GM12875 (cell line): ENCODE data around the gene KIFC3.
"Not testable (repeated sequence)": the region's sequence is repeated elsewhere in the genome, so short reads cannot be mapped to it uniquely, and the experiment has no call there.

ENCODE experiments used
- H3K4me3 ChIP-seq: one replicate; pipeline ENCODE4 v1.5.1; 2011; ENCODE audit warnings: low read depth, low read length, control low read depth
- CTCF ChIP-seq: IDR thresholded peaks from 2 replicates; pipeline ENCODE4 v1.5.1; 2011; ENCODE audit warnings: low read depth, mild to moderate bottlenecking, control low read depth, inconsistent platforms, low read length, moderate library complexity, borderline replicate concordance; ENCODE audit not compliant: insufficient read depth

Gene KIFC3

GRCh38 chr16:57815987-57816745 lies 13.9 kb upstream of the KIFC3 start:
- no peak for TF ChIP-seq CTCF
- H3K4me3 ChIP-seq, result no peak overlapping the region

- no peak for TF ChIP-seq CTCF
- no peak overlapping the region for H3K4me3 ChIP-seq
Observed at GRCh38 chr16:57814896-57815295, 12.6 kb upstream of the KIFC3 start.

GRCh38 chr16:57813466-57813865 lies 11.2 kb upstream of the KIFC3 start:
- no peak for TF ChIP-seq CTCF

GRCh38 chr16:57811340-57811739 lies 9.0 kb upstream of the KIFC3 start:
- H3K4me3 ChIP-seq, result not testable (repeated sequence)

More at GRCh38 chr16:57813466-57813865, 11.2 kb upstream of the KIFC3 start:
- no peak overlapping the region for H3K4me3 ChIP-seq

GRCh38 chr16:57810197-57811031 lies 8.1 kb upstream of the KIFC3 start:
- no peak overlapping the region for H3K4me3 ChIP-seq
- TF ChIP-seq CTCF, result no peak

GRCh38 chr16:57809276-57810196 lies 7.2 kb upstream of the KIFC3 start:
- H3K4me3 ChIP-seq, result no peak overlapping the region
- TF ChIP-seq CTCF, result no peak
